ENCODE results near the gene ATP1A3. TPM values are rescaled to one million over a fixed set of nuclear protein-coding genes. Genes with fewer than 3 reads are reported as not detected.

Gene ATP1A3
- total RNA-seq, 2 donors from 2014 or later, result 0.69 to 1.0 TPM

DNA sequence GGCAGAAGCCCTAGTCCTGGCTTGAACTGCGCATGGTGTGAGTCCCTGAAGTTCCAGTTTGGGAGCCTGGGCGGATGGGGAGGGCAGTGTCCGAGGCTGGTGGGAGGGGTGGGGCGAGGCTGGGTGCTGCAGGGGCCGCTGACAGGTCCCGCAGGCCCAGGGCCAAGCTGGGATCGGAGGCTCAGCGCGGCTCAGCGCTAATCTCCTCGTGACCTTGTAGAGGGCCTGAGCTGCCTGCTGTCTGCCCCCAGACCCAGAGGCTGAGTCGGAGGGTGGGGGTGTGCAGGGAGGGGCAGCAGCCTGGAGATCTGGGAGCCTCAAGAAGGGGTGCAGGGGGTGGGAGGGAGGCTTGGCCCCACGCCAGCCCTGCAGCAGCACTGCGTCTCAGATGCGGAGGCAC is 3.0 kb downstream of the ATP1A3 start:
- Mint-ChIP-seq H3K27me3 (ENCODE audit: insufficient read depth) (peaks cover 33% of the 10 kb centered on the region), H3K36me3 (ENCODE audit: low read depth) (no peaks in the 10 kb centered on the region), H3K9me3 (no peaks in the 10 kb centered on the region), H3K4me3 (no peak overlapping the region), H3K4me1 (peaks cover 3% of the 10 kb centered on the region), H3K27ac (no peak overlapping the region)
- no peak overlapping the region for H3K4me3 ChIP-seq (ENCODE audit: low read length)
- 82 to 100% methylated on average over 2 to 15 of the region's 15 CpGs for WGBS, 2 experiments (ENCODE audit: insufficient coverage in 1 of 2, insufficient read length in 1 of 2)
- TF ChIP-seq, protein P1, sequence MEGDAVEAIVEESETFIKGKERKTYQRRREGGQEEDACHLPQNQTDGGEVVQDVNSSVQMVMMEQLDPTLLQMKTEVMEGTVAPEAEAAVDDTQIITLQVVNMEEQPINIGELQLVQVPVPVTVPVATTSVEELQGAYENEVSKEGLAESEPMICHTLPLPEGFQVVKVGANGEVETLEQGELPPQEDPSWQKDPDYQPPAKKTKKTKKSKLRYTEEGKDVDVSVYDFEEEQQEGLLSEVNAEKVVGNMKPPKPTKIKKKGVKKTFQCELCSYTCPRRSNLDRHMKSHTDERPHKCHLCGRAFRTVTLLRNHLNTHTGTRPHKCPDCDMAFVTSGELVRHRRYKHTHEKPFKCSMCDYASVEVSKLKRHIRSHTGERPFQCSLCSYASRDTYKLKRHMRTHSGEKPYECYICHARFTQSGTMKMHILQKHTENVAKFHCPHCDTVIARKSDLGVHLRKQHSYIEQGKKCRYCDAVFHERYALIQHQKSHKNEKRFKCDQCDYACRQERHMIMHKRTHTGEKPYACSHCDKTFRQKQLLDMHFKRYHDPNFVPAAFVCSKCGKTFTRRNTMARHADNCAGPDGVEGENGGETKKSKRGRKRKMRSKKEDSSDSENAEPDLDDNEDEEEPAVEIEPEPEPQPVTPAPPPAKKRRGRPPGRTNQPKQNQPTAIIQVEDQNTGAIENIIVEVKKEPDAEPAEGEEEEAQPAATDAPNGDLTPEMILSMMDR (conservative IDR thresholded peaks at IDR 0.05), result no peak
- no peaks in the 10 kb centered on the region for H3K9me3 ChIP-seq (ENCODE audit: control insufficient read depth, low read length)
- no peak for DNase-seq
- H3K36me3 ChIP-seq (ENCODE audit: control insufficient read depth, insufficient read depth, low read length), result no peaks in the 10 kb centered on the region
- peaks cover 43% of the 10 kb centered on the region for H3K27me3 ChIP-seq (ENCODE audit: control insufficient read depth, insufficient read depth, low read length, poor library complexity, severe bottlenecking)
- H3K9ac ChIP-seq (ENCODE audit: extremely low read depth, low read length, poor library complexity, severe bottlenecking), result no peak overlapping the region
- H3K4me1 ChIP-seq (ENCODE audit: control insufficient read depth, insufficient read depth, low read length), result no peaks in the 10 kb centered on the region
- no peak overlapping the region for H3K27ac ChIP-seq (ENCODE audit: low read depth, low read length)

DNA sequence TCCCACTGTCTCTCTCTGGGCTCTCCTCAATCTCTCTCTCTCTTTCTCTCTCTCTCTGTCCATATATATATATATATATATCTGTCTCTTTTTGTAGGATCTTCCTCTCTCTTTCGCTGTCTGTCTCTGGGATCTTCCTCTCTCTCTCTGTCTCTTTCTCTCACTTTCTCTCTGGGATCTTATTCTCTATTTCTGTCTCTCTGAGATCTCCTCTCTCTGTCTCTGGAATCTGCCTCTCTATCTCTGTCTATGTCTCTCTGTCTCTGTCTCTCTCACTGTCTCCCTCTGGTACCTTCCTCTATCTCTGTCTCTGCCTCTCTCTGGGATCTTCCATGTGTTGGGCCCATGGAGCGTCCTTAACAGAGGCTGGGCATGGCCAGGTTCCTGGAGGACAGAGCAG is 3.4 kb downstream of the ATP1A3 start:
- Histone ChIP-seq H3K4me1 (ENCODE audit: control insufficient read depth, insufficient read depth, low read length) (no peaks in the 10 kb centered on the region), H3K9ac (ENCODE audit: extremely low read depth, low read length, poor library complexity, severe bottlenecking) (no peak overlapping the region), H3K27me3 (ENCODE audit: control insufficient read depth, insufficient read depth, low read length, poor library complexity, severe bottlenecking) (peaks cover 39% of the 10 kb centered on the region), H3K36me3 (ENCODE audit: control insufficient read depth, insufficient read depth, low read length) (no peaks in the 10 kb centered on the region), H3K9me3 (ENCODE audit: control insufficient read depth, low read length) (no peaks in the 10 kb centered on the region), H3K27ac (ENCODE audit: low read depth, low read length) (no peak overlapping the region), H3K4me3 (ENCODE audit: low read length) (no peak overlapping the region)
- WGBS, 2 experiments (ENCODE audit: insufficient coverage in 1 of 2, insufficient read length in 1 of 2), result 91 to 93% methylated on average over 2 of the region's 2 CpGs
- H3K36me3 Mint-ChIP-seq (ENCODE audit: low read depth), result no peaks in the 10 kb centered on the region
- H3K27me3 Mint-ChIP-seq (ENCODE audit: insufficient read depth), result peaks cover 29% of the 10 kb centered on the region
- H3K4me1 Mint-ChIP-seq, result peaks cover 3% of the 10 kb centered on the region
- DNase-seq, result no peak
- H3K27ac Mint-ChIP-seq, result no peak overlapping the region
- TF ChIP-seq, protein P1 (conservative IDR thresholded peaks at IDR 0.05), result no peak
- H3K9me3 Mint-ChIP-seq, result no peaks in the 10 kb centered on the region
- no peak overlapping the region for H3K4me3 Mint-ChIP-seq

DNA sequence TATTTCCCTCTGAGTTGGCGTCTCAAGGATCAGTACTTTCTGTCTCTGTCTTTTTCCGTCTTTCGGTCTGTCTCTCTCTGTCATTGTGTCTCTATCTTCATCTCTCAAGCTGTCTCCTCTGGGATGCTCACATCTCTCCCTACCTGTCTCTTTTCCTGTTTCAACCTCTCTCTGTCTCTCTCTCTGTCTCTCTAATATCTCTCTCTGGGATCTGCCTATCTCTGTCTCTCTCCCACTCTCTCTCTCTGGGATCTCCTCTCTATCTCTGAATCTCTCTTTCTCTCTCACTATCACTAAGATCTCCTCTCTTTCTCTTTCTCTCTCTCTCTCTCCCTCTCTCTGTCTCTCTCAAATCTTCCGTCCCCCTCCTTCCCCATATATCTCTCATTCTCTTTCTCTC is 4.0 kb downstream of the ATP1A3 start:
- Mint-ChIP-seq H3K9me3 (no peaks in the 10 kb centered on the region), H3K27ac (no peak overlapping the region), H3K27me3 (ENCODE audit: insufficient read depth) (peaks cover 23% of the 10 kb centered on the region), H3K4me3 (no peak overlapping the region), H3K4me1 (peaks cover 3% of the 10 kb centered on the region), H3K36me3 (ENCODE audit: low read depth) (no peaks in the 10 kb centered on the region)
- no peak overlapping the region for H3K9ac ChIP-seq (ENCODE audit: extremely low read depth, low read length, poor library complexity, severe bottlenecking)
- H3K27me3 ChIP-seq (ENCODE audit: control insufficient read depth, insufficient read depth, low read length, poor library complexity, severe bottlenecking), result peaks cover 33% of the 10 kb centered on the region
- no peaks in the 10 kb centered on the region for H3K36me3 ChIP-seq (ENCODE audit: control insufficient read depth, insufficient read depth, low read length)
- no peak overlapping the region for H3K27ac ChIP-seq (ENCODE audit: low read depth, low read length)
- no peak for DNase-seq
- no peaks in the 10 kb centered on the region for H3K9me3 ChIP-seq (ENCODE audit: control insufficient read depth, low read length)
- no peak overlapping the region for H3K4me3 ChIP-seq (ENCODE audit: low read length)
- 87 to 90% methylated on average over 4 of the region's 4 CpGs for WGBS, 2 experiments (ENCODE audit: insufficient coverage in 1 of 2, insufficient read length in 1 of 2)
- H3K4me1 ChIP-seq (ENCODE audit: control insufficient read depth, insufficient read depth, low read length), result no peaks in the 10 kb centered on the region
- TF ChIP-seq, protein P1 (conservative IDR thresholded peaks at IDR 0.05), result no peak
